Naive thymus-derived CD4-positive, alpha-beta T cell (primary cell): Measurements from ENCODE around the gene PRKN. TPM values are rescaled to one million over a fixed set of nuclear protein-coding genes. Genes with fewer than 3 reads are reported as not detected.

Experiments
- ATAC-seq: fragments of 150-1000 bp; cut with Tn5 transposase; 2 replicates; pipeline ENCODE4 v1.10.0; 2021; ENCODE audit warnings: mild to moderate bottlenecking, moderate library complexity
- CTCF ChIA-PET: fragments of 350-600 bp; sonication (Branson Sonifier 250); formaldehyde crosslinking; loops from one replicate; lab custom pipeline; 2021; ENCODE audit warnings: antibody characterized with exemption; lab: Charles Lee
- POLR2A ChIA-PET: fragments of 350-600 bp; sonication (Branson Sonifier 250); formaldehyde crosslinking; loops from one replicate; lab custom pipeline; 2021; ENCODE audit warnings: antibody characterized with exemption, inconsistent platforms; lab: Charles Lee
- DNase-seq, 9 donors: peaks; one replicate each; pipeline versions ENCODE4 v3.0.0 to v3.0.0-alpha.2; 2020 to 2022; ENCODE audit warnings: mixed read lengths in 1 of 9
- H3K27ac ChIP-seq: one replicate; pipeline ENCODE4 v1.7.0; 2013; ENCODE audit warnings: mild to moderate bottlenecking, low read depth, low read length, moderate library complexity
- H3K27me3 ChIP-seq, 2 donors: one replicate each; pipeline ENCODE4 v1.7.0; 2013; ENCODE audit warnings: low read length in 2 of 2, mild to moderate bottlenecking in 2 of 2, moderate library complexity in 2 of 2; ENCODE audit not compliant: control insufficient read depth in 2 of 2, insufficient read depth in 2 of 2
- H3K36me3 ChIP-seq, 3 experiments: 1 replicate in 2 of 3; 2 replicates in 1 of 3; pipeline ENCODE4 v1.7.0; 2013; ENCODE audit warnings: low read length in 3 of 3, mild to moderate bottlenecking in 3 of 3, moderate library complexity in 1 of 3; ENCODE audit not compliant: insufficient read depth in 3 of 3, control insufficient read depth in 2 of 3
- H3K4me1 ChIP-seq, 2 donors: one replicate each; pipeline ENCODE4 v1.7.0; 2013; ENCODE audit warnings: low read length in 2 of 2, mild to moderate bottlenecking in 2 of 2, moderate library complexity in 1 of 2; ENCODE audit not compliant: control insufficient read depth in 2 of 2, insufficient read depth in 2 of 2
- H3K4me3 ChIP-seq: 2 replicates; pipeline ENCODE4 v1.7.0; 2013; ENCODE audit warnings: mild to moderate bottlenecking, low read length
- H3K9me3 ChIP-seq, 3 experiments: 1 replicate in 2 of 3; 2 replicates in 1 of 3; pipeline ENCODE4 v1.7.0; 2013; ENCODE audit warnings: low read length in 3 of 3; ENCODE audit not compliant: control insufficient read depth in 2 of 3
- H3K27ac Mint-ChIP-seq, 9 donors: one replicate each; pipeline ENCODE4 v1.8.0; 2020 to 2022; ENCODE audit warnings: mixed read lengths in 9 of 9, mild to moderate bottlenecking in 8 of 9, moderate library complexity in 5 of 9, inconsistent platforms in 2 of 9
- H3K27me3 Mint-ChIP-seq, 5 donors: one replicate each; pipeline ENCODE4 v1.8.0; 2021 to 2022; ENCODE audit warnings: mixed read lengths in 5 of 5, mild to moderate bottlenecking in 1 of 5
- H3K36me3 Mint-ChIP-seq, 5 donors: one replicate each; pipeline ENCODE4 v1.8.0; 2020 to 2022; ENCODE audit warnings: mixed read lengths in 5 of 5, mild to moderate bottlenecking in 3 of 5, inconsistent platforms in 1 of 5
- H3K4me1 Mint-ChIP-seq, 7 donors: one replicate each; pipeline ENCODE4 v1.8.0; 2020 to 2022; ENCODE audit warnings: mixed read lengths in 7 of 7, mild to moderate bottlenecking in 3 of 7, inconsistent platforms in 1 of 7
- H3K4me3 Mint-ChIP-seq, 10 donors: one replicate each; pipeline ENCODE4 v1.8.0; 2020 to 2022; ENCODE audit warnings: mild to moderate bottlenecking in 10 of 10, mixed read lengths in 10 of 10, moderate library complexity in 6 of 10, inconsistent platforms in 2 of 10
- H3K9me3 Mint-ChIP-seq, 11 donors: one replicate each; pipeline ENCODE4 v1.8.0; 2020 to 2022; ENCODE audit warnings: mixed read lengths in 11 of 11, mild to moderate bottlenecking in 4 of 11, inconsistent platforms in 1 of 11, moderate library complexity in 1 of 11
- intact Hi-C, 2 donors: fragments of 100-400 bp; cut with micrococcal nuclease; formaldehyde crosslinking; loops; one replicate each; pipeline ENCODE4 v1.15.1; 2023
- polyA plus RNA-seq, 2 donors: library from polyadenylated mRNA; unstranded; fragments of 300-500 nt; fragmentation: Illumina TruSeq; gene quantifications; one replicate each; pipeline ENCODE4 v1.2.3, GENCODE V29; 2021
- total RNA-seq, 6 experiments: library from RNA in 5 of 6; stranded (reverse) in 5 of 6; gene quantifications; 1 replicate in 5 of 6; 2 replicates in 1 of 6; pipeline ENCODE4 v1.2.3 and lab custom pipeline; 2021 to 2026

The PRKN gene
- total and polyA plus RNA-seq, 7 experiments from 2014 or later: 0.44 to 10.3 (median 8.1) TPM

DNA sequence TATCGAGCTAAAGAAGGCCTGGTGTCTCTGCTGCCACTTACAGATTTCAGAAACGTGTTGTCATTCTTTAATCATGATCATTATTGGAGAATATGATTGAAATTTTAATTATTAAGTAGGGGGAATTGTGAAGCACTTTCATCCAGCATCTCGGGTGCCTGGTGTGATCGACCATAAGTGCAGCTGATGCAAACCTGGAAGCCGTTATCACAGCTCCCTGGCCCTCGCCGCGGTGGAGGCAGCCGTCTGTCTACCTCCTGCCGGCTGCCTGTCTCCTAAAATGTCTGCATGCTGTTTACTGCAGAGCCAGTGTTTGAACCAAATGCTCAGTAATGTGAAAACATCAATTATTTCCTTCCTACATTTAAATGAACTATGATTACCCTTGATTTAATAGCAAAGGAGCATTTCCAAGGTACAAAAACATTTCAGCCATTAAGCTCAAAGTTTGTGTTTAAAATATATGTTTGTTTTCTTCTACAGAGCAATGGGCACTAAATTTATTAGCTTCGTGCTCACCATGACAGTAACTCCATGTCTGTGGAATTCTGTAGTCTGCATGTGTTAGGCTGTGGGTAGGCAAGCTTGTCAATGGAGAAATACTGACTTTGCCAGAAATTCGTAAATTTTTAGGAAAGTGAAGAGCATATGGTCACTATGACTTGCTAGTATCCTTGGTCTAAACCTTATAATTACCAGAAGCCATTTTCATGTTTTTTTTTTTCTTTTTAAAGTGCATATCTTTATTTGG is 1269.2 kb downstream of the PRKN start:
- peaks cover 0 to 4% (median 0%) of the 10 kb centered on the region in 5 donors for H3K36me3 Mint-ChIP-seq
- ChIA-PET POLR2A (no interaction called here), CTCF (no interaction called here)
- H3K27me3 Mint-ChIP-seq: no peaks in the 10 kb centered on the region
- intact Hi-C loops: no loop called here
- Histone ChIP-seq H3K36me3 (no peaks in the 10 kb centered on the region), H3K4me3 (no peak overlapping the region), H3K9me3 (no peaks in the 10 kb centered on the region), H3K4me1 (peaks cover 0 to 4% of the 10 kb centered on the region in 2 donors), H3K27me3 (no peaks in the 10 kb centered on the region), H3K27ac (no peak overlapping the region)
- H3K9me3 Mint-ChIP-seq: peaks cover 0 to 6% (median 0%) of the 10 kb centered on the region in 11 donors
- peaks cover 0 to 15% (median 0%) of the 10 kb centered on the region in 7 donors for H3K4me1 Mint-ChIP-seq
- no peak overlapping the region for H3K27ac Mint-ChIP-seq
- no peak overlapping the region for H3K4me3 Mint-ChIP-seq
- ATAC-seq: no peak
- DNase-seq: no peak

DNA sequence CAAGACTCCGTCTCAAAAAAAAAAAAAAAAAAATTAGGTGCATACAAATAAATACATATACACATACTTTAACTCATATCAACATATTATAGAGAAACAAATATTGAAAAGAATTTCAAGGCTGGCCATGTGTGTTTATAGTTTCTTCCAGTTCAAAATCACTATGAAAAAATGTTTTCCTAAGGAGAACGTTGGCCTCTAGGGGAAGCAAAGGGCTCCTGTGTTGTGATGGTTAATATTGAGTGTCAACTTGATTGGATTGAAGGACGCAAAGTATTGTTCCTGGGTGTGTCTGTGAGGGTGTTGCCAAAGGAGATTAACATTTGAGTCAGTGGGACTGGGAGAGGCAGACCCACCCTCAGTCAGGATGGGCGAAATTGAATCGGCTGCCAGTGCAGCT is 1271.7 kb downstream of the PRKN start:
- intact Hi-C loops: no loop called here
- Histone ChIP-seq H3K27ac (no peak overlapping the region), H3K4me3 (no peak overlapping the region), H3K9me3 (no peaks in the 10 kb centered on the region), H3K36me3 (no peaks in the 10 kb centered on the region), H3K27me3 (no peaks in the 10 kb centered on the region), H3K4me1 (peaks cover 0 to 4% of the 10 kb centered on the region in 2 donors)
- H3K27ac Mint-ChIP-seq: no peak overlapping the region
- DNase-seq (no peak), ATAC-seq (no peak)
- no peak overlapping the region for H3K4me3 Mint-ChIP-seq
- ChIA-PET POLR2A (no interaction called here), CTCF (no interaction called here)
- no peaks in the 10 kb centered on the region for H3K27me3 Mint-ChIP-seq
- peaks cover 0 to 3% (median 0%) of the 10 kb centered on the region in 11 donors for H3K9me3 Mint-ChIP-seq
- peaks cover 0 to 15% (median 0%) of the 10 kb centered on the region in 7 donors for H3K4me1 Mint-ChIP-seq
- peaks cover 0 to 4% (median 0%) of the 10 kb centered on the region in 5 donors for H3K36me3 Mint-ChIP-seq

DNA sequence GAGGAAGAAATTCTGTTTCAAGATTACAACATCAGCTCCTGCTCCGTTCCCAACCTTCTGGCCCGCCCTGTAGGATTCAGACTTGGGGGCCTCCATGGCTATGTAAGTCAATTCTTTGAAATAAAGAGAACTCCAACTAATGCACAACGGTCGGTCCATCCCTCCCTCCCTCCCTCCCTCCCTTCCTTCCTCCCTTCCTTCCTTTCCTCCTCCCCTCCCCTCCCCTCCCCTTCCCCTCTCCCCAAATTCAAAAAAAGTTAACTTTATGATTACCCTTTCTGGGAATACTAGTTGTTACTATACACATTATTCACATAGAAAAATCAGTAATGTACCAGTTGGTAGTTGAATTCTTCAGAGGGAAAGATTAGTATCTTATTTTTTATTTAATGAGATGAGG is 1274.0 kb downstream of the PRKN start:
- ChIA-PET POLR2A (no interaction called here), CTCF (no interaction called here)
- H3K9me3 ChIP-seq: no peaks in the 10 kb centered on the region
- H3K4me1 ChIP-seq: peaks cover 0 to 1% of the 10 kb centered on the region in 2 donors
- H3K4me3 ChIP-seq: no peak overlapping the region
- Mint-ChIP-seq H3K27me3 (no peaks in the 10 kb centered on the region), H3K36me3 (peaks cover 0 to 4% (median 0%) of the 10 kb centered on the region in 5 donors), H3K4me3 (no peak overlapping the region), H3K27ac (no peak overlapping the region), H3K9me3 (peaks cover 0 to 3% (median 0%) of the 10 kb centered on the region in 11 donors), H3K4me1 (peaks cover 0 to 4% (median 0%) of the 10 kb centered on the region in 7 donors)
- no peaks in the 10 kb centered on the region for H3K27me3 ChIP-seq
- no peak overlapping the region for H3K27ac ChIP-seq
- no peaks in the 10 kb centered on the region for H3K36me3 ChIP-seq
- ATAC-seq (no peak), DNase-seq (no peak)
- intact Hi-C loops: no loop called here

DNA sequence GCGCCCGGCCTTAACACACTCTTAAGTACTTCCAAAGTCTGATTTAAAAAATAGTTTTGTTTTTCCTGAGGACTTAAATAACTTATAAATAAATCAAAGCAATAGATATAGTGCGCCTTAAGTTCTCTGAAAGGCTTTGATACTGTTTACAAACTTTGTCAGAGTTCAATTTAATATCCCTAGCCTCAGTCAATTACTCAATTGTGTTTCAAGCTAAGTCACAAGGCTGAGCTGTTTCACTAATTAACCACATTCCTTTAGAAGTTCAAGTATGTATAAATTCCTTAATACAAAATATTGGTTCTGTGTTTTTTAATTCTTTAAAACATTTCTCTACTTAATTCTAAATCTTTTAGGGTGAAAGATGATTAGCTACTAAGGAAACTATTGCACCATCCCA is 1275.3 kb downstream of the PRKN start:
- POLR2A ChIA-PET: no interaction called here
- H3K36me3 ChIP-seq: no peaks in the 10 kb centered on the region
- peaks cover 0 to 3% (median 0%) of the 10 kb centered on the region in 11 donors for H3K9me3 Mint-ChIP-seq
- no peak overlapping the region for H3K27ac ChIP-seq
- no peaks in the 10 kb centered on the region for H3K27me3 ChIP-seq
- H3K4me1 Mint-ChIP-seq: peaks cover 0 to under 1% (median 0%) of the 10 kb centered on the region in 7 donors
- no peaks in the 10 kb centered on the region for H3K27me3 Mint-ChIP-seq
- no peak overlapping the region for H3K4me3 ChIP-seq
- DNase-seq: no peak
- no peak for ATAC-seq
- H3K4me1 ChIP-seq: no peaks in the 10 kb centered on the region
- intact Hi-C loops: no loop called here
- H3K9me3 ChIP-seq: no peaks in the 10 kb centered on the region
- CTCF ChIA-PET: no interaction called here
- no peak overlapping the region for H3K27ac Mint-ChIP-seq
- H3K36me3 Mint-ChIP-seq: peaks cover 0 to 4% (median 0%) of the 10 kb centered on the region in 5 donors
- H3K4me3 Mint-ChIP-seq: no peak overlapping the region

DNA sequence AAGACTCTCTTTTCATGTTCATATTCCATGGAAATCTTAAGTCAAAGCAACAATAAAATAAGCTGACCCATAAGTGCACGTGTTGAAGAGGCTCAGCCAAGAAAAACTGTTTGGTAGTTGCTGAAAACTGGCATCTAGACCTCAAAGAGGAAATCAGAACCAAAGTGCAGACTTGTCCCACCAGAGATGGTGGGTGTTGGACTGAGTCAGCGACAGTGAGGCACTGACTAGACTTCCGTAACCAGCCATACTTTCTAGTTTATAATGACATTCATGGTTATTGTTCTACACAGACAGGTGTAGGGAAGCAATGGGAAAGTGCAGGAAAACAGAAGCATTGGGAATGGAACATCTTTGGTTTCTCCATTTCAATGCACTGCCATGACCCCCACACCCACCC is 1278.0 kb downstream of the PRKN start:
- Histone ChIP-seq H3K27ac (no peak overlapping the region), H3K9me3 (no peaks in the 10 kb centered on the region), H3K4me1 (no peaks in the 10 kb centered on the region), H3K4me3 (no peak overlapping the region), H3K36me3 (no peaks in the 10 kb centered on the region), H3K27me3 (no peaks in the 10 kb centered on the region)
- Mint-ChIP-seq H3K27me3 (peaks cover 0 to 5% (median 0%) of the 10 kb centered on the region in 5 donors), H3K4me1 (peaks cover 0 to 3% (median 0%) of the 10 kb centered on the region in 7 donors), H3K4me3 (no peak overlapping the region), H3K36me3 (no peaks in the 10 kb centered on the region), H3K27ac (no peak overlapping the region), H3K9me3 (no peaks in the 10 kb centered on the region)
- no peak for DNase-seq
- POLR2A ChIA-PET: no interaction called here
- intact Hi-C loops: no loop called here
- no peak for ATAC-seq
- CTCF ChIA-PET: no interaction called here

DNA sequence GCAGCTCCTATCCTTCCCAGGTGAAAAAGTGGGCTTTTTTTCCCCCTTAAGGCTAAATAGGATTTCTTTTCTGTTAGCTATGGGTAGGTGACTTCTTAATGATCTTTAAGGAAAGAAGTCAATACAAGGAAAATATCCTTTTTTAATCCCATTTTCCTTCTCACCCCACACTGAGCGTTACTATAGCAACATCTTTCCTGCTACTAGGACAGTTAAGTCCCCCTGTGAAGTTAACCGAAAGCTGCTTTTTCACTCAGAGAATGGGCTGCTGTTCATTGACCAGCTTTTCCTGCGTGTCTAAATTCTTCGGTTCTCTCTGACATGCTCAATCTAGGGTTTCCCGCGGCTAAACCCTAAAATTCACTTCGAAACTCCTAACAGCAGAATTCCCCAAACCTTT is 1280.6 kb downstream of the PRKN start:
- Mint-ChIP-seq H3K27me3 (peaks cover 0 to 5% (median 0%) of the 10 kb centered on the region in 5 donors), H3K4me1 (peaks cover 0 to 3% (median 0%) of the 10 kb centered on the region in 7 donors), H3K36me3 (peaks cover 0 to 4% (median 0%) of the 10 kb centered on the region in 5 donors), H3K9me3 (no peaks in the 10 kb centered on the region), H3K27ac (no peak overlapping the region), H3K4me3 (no peak overlapping the region)
- ChIA-PET POLR2A (no interaction called here), CTCF (interaction anchor here (0.8 kb wide), 1 partner anchor 29 kb away, joined by 3 read pairs; no protein-coding TSS in a partner anchor)
- no peak overlapping the region for H3K4me3 ChIP-seq
- no peaks in the 10 kb centered on the region for H3K9me3 ChIP-seq
- DNase-seq: no peak
- no peak overlapping the region for H3K27ac ChIP-seq
- no peaks in the 10 kb centered on the region for H3K36me3 ChIP-seq
- H3K4me1 ChIP-seq: no peaks in the 10 kb centered on the region
- no peak for ATAC-seq
- H3K27me3 ChIP-seq: no peaks in the 10 kb centered on the region
- intact Hi-C loops: no loop called here
